Measurements from ENCODE around the gene FOXC1. TPM values are rescaled to one million over a fixed set of nuclear protein-coding genes. Genes with fewer than 3 reads are reported as not detected.

Gene FOXC1
- total RNA-seq, 6 donors from 2014 or later: 0.22 to 5.5 (median 2.2) TPM

DNA sequence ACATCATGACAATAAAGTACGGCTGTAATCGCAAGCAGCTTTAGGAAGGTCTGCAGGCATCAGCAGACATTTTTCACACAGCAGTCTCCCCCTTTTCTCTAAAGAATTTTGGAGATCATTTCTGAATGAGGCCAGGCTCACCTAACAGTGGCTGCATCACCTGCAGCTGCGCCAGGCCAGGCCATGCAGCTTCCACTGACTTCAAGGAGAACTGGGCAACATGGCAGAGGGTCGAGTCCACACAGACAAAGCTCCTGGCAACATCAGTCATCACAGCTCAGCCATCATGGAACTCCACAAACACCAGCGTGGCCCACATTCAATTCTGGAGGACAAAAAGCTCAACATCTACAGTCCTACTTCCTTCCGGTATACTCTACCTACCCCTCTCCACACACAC, 17.8 kb upstream of the FOXC1 start:
- Histone ChIP-seq H3K9me3 (no peaks in the 10 kb centered on the region), H3K36me3 (no peaks in the 10 kb centered on the region), H3K4me1 (peaks cover 6 to 9% (median 7%) of the 10 kb centered on the region in 4 donors), H3K4me3 (no peak overlapping the region), H3K27ac (no peak overlapping the region), H3K27me3 (peaks cover 0 to 3% (median 0%) of the 10 kb centered on the region in 4 donors)
- no peak for TF ChIP-seq POLR2AphosphoS5 (IDR thresholded peaks at IDR 0.05)
- no peak for TF ChIP-seq POLR2A (IDR thresholded peaks at IDR 0.05)
- TF ChIP-seq EP300 (IDR thresholded peaks at IDR 0.05): no peak
- TF ChIP-seq, protein P1, sequence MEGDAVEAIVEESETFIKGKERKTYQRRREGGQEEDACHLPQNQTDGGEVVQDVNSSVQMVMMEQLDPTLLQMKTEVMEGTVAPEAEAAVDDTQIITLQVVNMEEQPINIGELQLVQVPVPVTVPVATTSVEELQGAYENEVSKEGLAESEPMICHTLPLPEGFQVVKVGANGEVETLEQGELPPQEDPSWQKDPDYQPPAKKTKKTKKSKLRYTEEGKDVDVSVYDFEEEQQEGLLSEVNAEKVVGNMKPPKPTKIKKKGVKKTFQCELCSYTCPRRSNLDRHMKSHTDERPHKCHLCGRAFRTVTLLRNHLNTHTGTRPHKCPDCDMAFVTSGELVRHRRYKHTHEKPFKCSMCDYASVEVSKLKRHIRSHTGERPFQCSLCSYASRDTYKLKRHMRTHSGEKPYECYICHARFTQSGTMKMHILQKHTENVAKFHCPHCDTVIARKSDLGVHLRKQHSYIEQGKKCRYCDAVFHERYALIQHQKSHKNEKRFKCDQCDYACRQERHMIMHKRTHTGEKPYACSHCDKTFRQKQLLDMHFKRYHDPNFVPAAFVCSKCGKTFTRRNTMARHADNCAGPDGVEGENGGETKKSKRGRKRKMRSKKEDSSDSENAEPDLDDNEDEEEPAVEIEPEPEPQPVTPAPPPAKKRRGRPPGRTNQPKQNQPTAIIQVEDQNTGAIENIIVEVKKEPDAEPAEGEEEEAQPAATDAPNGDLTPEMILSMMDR (IDR thresholded peaks at IDR 0.05): no peak
- no peak for DNase-seq
- 71 to 91% methylated on average over 5 to 6 of the region's 6 CpGs for WGBS, 2 donors
- ATAC-seq (ENCODE audit: low FRiP score in 2 of 2): no peak

DNA sequence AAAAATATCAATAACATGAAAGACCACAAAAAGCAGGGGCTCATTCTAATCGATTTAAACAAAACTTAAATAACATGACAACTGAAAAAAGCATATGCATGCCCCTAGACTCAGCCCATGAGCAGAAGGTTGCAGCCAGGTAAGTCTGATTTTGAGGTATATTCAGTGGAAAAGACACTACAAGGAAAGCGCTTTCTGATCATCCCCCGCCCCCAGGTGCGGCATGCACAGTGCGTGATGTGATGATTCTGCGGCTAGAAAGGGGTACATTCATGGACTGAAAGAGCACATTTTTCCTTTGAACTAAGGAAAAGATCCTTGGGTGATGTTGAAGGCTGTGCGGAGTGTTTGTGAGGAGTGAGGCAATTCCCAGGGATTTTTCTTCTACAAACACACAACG, 16.9 kb upstream of the FOXC1 start:
- TF ChIP-seq EP300 (IDR thresholded peaks at IDR 0.05) (no peak), POLR2AphosphoS5 (IDR thresholded peaks at IDR 0.05) (no peak), POLR2A (IDR thresholded peaks at IDR 0.05) (no peak)
- TF ChIP-seq, protein P1 (IDR thresholded peaks at IDR 0.05): no peak
- H3K27ac ChIP-seq: no peak overlapping the region
- H3K4me3 ChIP-seq: no peak overlapping the region
- 84 to 89% methylated on average over 8 of the region's 8 CpGs for WGBS, 2 donors
- no peaks in the 10 kb centered on the region for H3K36me3 ChIP-seq
- DNase-seq (no peak), ATAC-seq (ENCODE audit: low FRiP score in 2 of 2) (no peak)
- peaks cover 6 to 9% (median 7%) of the 10 kb centered on the region in 4 donors for H3K4me1 ChIP-seq
- H3K9me3 ChIP-seq: no peaks in the 10 kb centered on the region
- H3K27me3 ChIP-seq: peaks cover 0 to 3% (median 0%) of the 10 kb centered on the region in 4 donors

DNA sequence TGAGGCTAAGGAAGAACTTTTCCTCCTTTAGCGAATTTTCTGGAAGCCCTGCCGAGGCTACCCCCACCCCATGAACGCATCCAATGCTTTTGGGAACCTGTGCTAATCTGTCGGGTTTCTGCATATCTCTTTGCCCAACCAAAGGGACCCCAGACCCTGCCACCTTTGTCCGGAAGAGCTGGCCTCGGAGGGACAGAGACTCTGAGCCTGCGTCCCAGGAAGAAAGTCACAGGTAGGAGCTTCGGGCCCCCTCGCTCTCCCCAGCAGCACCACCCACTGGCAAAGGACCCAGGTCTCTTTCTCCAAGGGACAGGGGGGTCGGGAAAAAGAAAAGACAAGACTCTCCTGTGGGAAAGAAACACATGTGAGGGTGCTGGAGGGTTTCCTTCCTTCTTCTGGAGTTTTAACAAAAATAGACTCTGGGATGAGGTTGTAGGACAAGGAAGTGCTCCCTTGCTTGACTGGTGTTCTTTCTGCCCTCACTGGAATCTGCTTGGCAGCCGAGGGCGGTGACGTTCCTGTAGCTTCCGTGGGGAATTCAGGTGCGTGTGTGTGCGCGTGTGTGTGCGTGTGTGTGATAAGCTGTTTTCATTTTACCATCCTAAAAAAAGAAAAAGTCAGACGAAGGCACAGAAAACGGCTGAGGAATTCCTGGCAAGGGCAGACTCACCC, 16.3 kb upstream of the FOXC1 start:
- 57 to 67% methylated on average over 20 of the region's 20 CpGs for WGBS, 2 donors
- DNase-seq (no peak), ATAC-seq (ENCODE audit: low FRiP score in 2 of 2) (no peak)
- no peak for TF ChIP-seq POLR2A (IDR thresholded peaks at IDR 0.05)
- no peak for TF ChIP-seq EP300 (IDR thresholded peaks at IDR 0.05)
- no peak for TF ChIP-seq POLR2AphosphoS5 (IDR thresholded peaks at IDR 0.05)
- no peaks in the 10 kb centered on the region for H3K9me3 ChIP-seq
- no peak overlapping the region for H3K27ac ChIP-seq
- no peaks in the 10 kb centered on the region for H3K36me3 ChIP-seq
- no peak overlapping the region for H3K4me3 ChIP-seq
- H3K27me3 ChIP-seq: peaks cover 0 to 3% (median 0%) of the 10 kb centered on the region in 4 donors
- H3K4me1 ChIP-seq: peaks cover 6 to 9% (median 7%) of the 10 kb centered on the region in 4 donors

DNA sequence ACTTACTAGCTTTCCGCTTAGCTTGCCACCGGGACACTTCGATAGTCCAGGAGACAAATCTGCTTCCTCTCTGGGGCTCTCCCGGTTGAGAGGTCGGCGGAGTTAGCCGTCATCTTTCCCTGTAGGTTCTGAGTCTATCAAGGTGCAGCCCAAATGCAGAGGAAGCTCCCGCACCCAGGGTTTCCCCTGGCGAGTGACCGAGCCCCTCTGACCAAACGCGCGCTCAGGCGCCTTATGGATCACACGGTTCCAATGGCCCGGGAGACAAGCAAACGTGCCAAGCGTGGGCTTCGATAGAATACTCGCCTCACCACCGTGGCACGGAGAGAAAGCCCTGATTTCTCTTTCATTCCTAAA, 15.8 kb upstream of the FOXC1 start:
- Histone ChIP-seq H3K27ac (no peak overlapping the region), H3K4me3 (no peak overlapping the region), H3K4me1 (peaks cover 6 to 9% (median 7%) of the 10 kb centered on the region in 4 donors), H3K36me3 (no peaks in the 10 kb centered on the region), H3K27me3 (peaks cover 0 to 4% (median 2%) of the 10 kb centered on the region in 4 donors), H3K9me3 (no peaks in the 10 kb centered on the region)
- DNase-seq (no peak), ATAC-seq (ENCODE audit: low FRiP score in 2 of 2) (no peak)
- 79 to 82% methylated on average over 22 of the region's 22 CpGs for WGBS, 2 donors
- TF ChIP-seq POLR2A (IDR thresholded peaks at IDR 0.05) (no peak), EP300 (IDR thresholded peaks at IDR 0.05) (no peak), POLR2AphosphoS5 (IDR thresholded peaks at IDR 0.05) (no peak)
- TF ChIP-seq, protein P1 (IDR thresholded peaks at IDR 0.05): no peak

DNA sequence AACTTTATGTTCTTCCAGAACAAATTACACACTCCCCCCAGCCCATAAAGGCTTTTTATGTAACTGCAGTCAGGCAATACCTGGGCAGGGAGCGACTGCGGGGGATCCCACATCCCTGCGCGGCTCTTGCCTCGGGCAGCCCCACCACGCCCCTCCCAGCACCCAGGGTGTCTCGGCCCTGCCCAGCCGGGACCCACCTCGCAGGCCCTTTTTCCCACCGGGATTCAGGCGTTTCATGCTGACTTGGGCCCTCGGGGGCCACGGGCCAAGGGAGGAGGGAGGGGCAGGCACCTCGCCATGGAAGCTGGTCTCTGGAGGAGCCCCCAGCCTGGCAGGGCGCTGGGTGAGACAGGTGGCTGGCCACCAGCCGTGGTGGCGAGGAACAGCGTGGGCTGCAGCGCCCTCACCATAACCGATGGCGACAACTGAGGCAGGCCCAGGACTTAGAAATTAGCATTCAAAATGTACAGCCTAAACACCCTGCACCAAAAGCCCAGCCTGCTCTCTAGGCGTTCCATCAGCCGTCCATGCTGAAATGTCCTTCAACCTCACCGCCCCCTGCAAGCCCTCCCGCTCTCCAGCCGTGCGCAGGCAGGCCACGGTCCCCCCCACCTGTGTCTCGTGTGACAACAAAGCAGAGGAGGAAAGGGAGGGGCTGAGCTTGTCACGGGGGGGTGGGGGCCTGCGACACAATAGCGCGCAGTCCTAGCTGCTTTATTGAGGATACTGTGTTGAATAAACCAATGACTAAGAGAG, 15.1 kb upstream of the FOXC1 start:
- TF ChIP-seq POLR2A (IDR thresholded peaks at IDR 0.05) (no peak), EP300 (IDR thresholded peaks at IDR 0.05) (no peak), POLR2AphosphoS5 (IDR thresholded peaks at IDR 0.05) (no peak)
- TF ChIP-seq, protein P1 (IDR thresholded peaks at IDR 0.05): no peak
- peaks cover 6 to 9% (median 7%) of the 10 kb centered on the region in 4 donors for H3K4me1 ChIP-seq
- H3K4me3 ChIP-seq: no peak overlapping the region
- peak in 1 of 2 donors; percentile 24 for ATAC-seq (ENCODE audit: low FRiP score in 2 of 2)
- no peak for DNase-seq
- 66 to 79% methylated on average over 16 to 33 of the region's 33 CpGs for WGBS, 2 donors
- H3K27ac ChIP-seq: no peak overlapping the region
- H3K36me3 ChIP-seq: no peaks in the 10 kb centered on the region
- H3K9me3 ChIP-seq: no peaks in the 10 kb centered on the region
- peaks cover 0 to 6% (median 2%) of the 10 kb centered on the region in 4 donors for H3K27me3 ChIP-seq
